Mucosa of rectum (tissue), 2 donors: ENCODE measurements around the gene TM9SF1.
A peak's percentile ranks its signal among the peaks of the same experiment; 100 is the strongest.
"Not testable (repeated sequence)": the region's sequence is repeated elsewhere in the genome, so short reads cannot be mapped to it uniquely, and the experiment has no call there.

Experiments used
- H3K27ac ChIP-seq, 2 donors: one replicate each; pipeline ENCODE4 v1.7.0; 2013; ENCODE audit warnings: inconsistent platforms in 2 of 2, low read depth in 2 of 2, low read length in 2 of 2
- H3K27me3 ChIP-seq, 2 donors: one replicate each; pipeline ENCODE4 v1.7.0; 2013; ENCODE audit warnings: low read length in 2 of 2; ENCODE audit not compliant: control insufficient read depth in 2 of 2, insufficient read depth in 2 of 2
- H3K36me3 ChIP-seq, 2 donors: one replicate each; pipeline ENCODE4 v1.7.0; 2013; ENCODE audit warnings: low read length in 2 of 2; ENCODE audit not compliant: control insufficient read depth in 2 of 2, insufficient read depth in 2 of 2
- H3K4me1 ChIP-seq, 2 donors: one replicate each; pipeline ENCODE4 v1.7.0; 2013; ENCODE audit warnings: low read length in 2 of 2, mild to moderate bottlenecking in 1 of 2; ENCODE audit not compliant: control insufficient read depth in 2 of 2, insufficient read depth in 2 of 2
- H3K4me3 ChIP-seq, 2 donors: one replicate each; pipeline ENCODE4 v1.7.0; 2013; ENCODE audit warnings: low read length in 2 of 2
- H3K9ac ChIP-seq, 2 donors: one replicate each; pipeline ENCODE4 v1.7.0; 2013; ENCODE audit warnings: low read length in 2 of 2, low read depth in 1 of 2, mild to moderate bottlenecking in 1 of 2
- H3K9me3 ChIP-seq, 2 donors: one replicate each; pipeline ENCODE4 v1.7.0; 2013; ENCODE audit warnings: low read length in 2 of 2; ENCODE audit not compliant: control insufficient read depth in 2 of 2
- donor health status: healthy.
- donor health status: Normal muscosa, but diverticular disease.

TM9SF1 gene

GRCh38 chr14:24224618-24225071, 29.4 kb upstream of the TM9SF1 start:
- Histone ChIP-seq H3K27ac (no peak overlapping the region), H3K9me3 (no peaks in the 10 kb centered on the region), H3K4me1 (no peaks in the 10 kb centered on the region), H3K9ac (no peak overlapping the region), H3K4me3 (no peak overlapping the region), H3K36me3 (peaks cover 0 to 10% of the 10 kb centered on the region in 2 donors), H3K27me3 (no peaks in the 10 kb centered on the region)

- not testable (repeated sequence) for H3K9ac ChIP-seq, H3K27ac ChIP-seq, H3K9me3 ChIP-seq, H3K4me1 ChIP-seq, H3K4me3 ChIP-seq, H3K27me3 ChIP-seq
- H3K36me3 ChIP-seq = peaks cover 3 to 11% of the 10 kb centered on the region in 2 donors
Observed at GRCh38 chr14:24222987-24223386, 27.7 kb upstream of the TM9SF1 start.

- H3K4me1 ChIP-seq = peaks cover 0 to 4% of the 10 kb centered on the region in 2 donors
- peaks cover 5 to 7% of the 10 kb centered on the region in 2 donors for H3K36me3 ChIP-seq
- H3K9me3 ChIP-seq = no peaks in the 10 kb centered on the region
- H3K4me3 ChIP-seq = no peak overlapping the region
- no peak overlapping the region for H3K9ac ChIP-seq
- no peak overlapping the region for H3K27ac ChIP-seq
- H3K27me3 ChIP-seq = no peaks in the 10 kb centered on the region
Observed at GRCh38 chr14:24219521-24219920, 24.3 kb upstream of the TM9SF1 start.

- H3K27ac ChIP-seq = no peak overlapping the region
- H3K36me3 ChIP-seq = peaks cover 7 to 8% of the 10 kb centered on the region in 2 donors
- no peaks in the 10 kb centered on the region for H3K27me3 ChIP-seq
- H3K4me3 ChIP-seq = no peak overlapping the region
- peaks cover 0 to 4% of the 10 kb centered on the region in 2 donors for H3K4me1 ChIP-seq
- H3K9me3 ChIP-seq = no peaks in the 10 kb centered on the region
- no peak overlapping the region for H3K9ac ChIP-seq
Observed at GRCh38 chr14:24219080-24219479, 23.8 kb upstream of the TM9SF1 start.

- not testable (repeated sequence) for H3K36me3 ChIP-seq, H3K9ac ChIP-seq, H3K9me3 ChIP-seq, H3K4me3 ChIP-seq, H3K27me3 ChIP-seq, H3K27ac ChIP-seq
- peaks cover 6 to 12% of the 10 kb centered on the region in 2 donors for H3K4me1 ChIP-seq
Observed at GRCh38 chr14:24216876-24217275, 21.6 kb upstream of the TM9SF1 start.

GRCh38 chr14:24216345-24216699, 21.1 kb upstream of the TM9SF1 start:
- Histone ChIP-seq H3K27me3 (no peaks in the 10 kb centered on the region), H3K4me3 (peak overlapping the region; percentile 84 to 99), H3K9ac (peak overlapping the region in 1 of 2 donors; percentile 78), H3K4me1 (peaks cover 6 to 12% of the 10 kb centered on the region in 2 donors), H3K9me3 (no peaks in the 10 kb centered on the region), H3K36me3 (peaks cover 10 to 11% of the 10 kb centered on the region in 2 donors), H3K27ac (peak overlapping the region in 1 of 2 donors; percentile 97)

GRCh38 chr14:24215495-24216344, 20.5 kb upstream of the TM9SF1 start, which contains the start of gene MDP1:
Gene MDP1, minus strand, starts transcription at chr14:24216066. Its CDS starts 111 bp downstream, at chr14:24215955.
- peaks cover 13% of the 10 kb centered on the region in 2 donors for H3K36me3 ChIP-seq
- H3K4me3 ChIP-seq = peak within 1 kb of the TSS; percentile 84 to 99

GRCh38 chr14:24213866-24214662, 18.8 kb upstream of the TM9SF1 start:
- H3K9ac ChIP-seq = peak overlapping the region; percentile 95 to 98
- H3K27me3 ChIP-seq = no peaks in the 10 kb centered on the region
- H3K27ac ChIP-seq = peak overlapping the region; percentile 99
- H3K4me1 ChIP-seq = peaks cover 6 to 12% of the 10 kb centered on the region in 2 donors
- H3K9me3 ChIP-seq = no peaks in the 10 kb centered on the region
- peak overlapping the region; percentile 82 to 91 for H3K4me3 ChIP-seq
- peaks cover 30% of the 10 kb centered on the region in 2 donors for H3K36me3 ChIP-seq

More at GRCh38 chr14:24215495-24216344, 20.5 kb upstream of the TM9SF1 start, which contains the start of gene MDP1:
- H3K9me3 ChIP-seq = no peaks in the 10 kb centered on the region
- peak within 1 kb of the TSS; percentile 78 to 96 for H3K9ac ChIP-seq
- peak within 1 kb of the TSS; percentile 84 to 97 for H3K27ac ChIP-seq
- no peaks in the 10 kb centered on the region for H3K27me3 ChIP-seq
- H3K4me1 ChIP-seq = peaks cover 6 to 12% of the 10 kb centered on the region in 2 donors

- H3K4me3 ChIP-seq = peak within 1 kb of the TSS; percentile 82 to 91
- H3K9ac ChIP-seq = peak within 1 kb of the TSS; percentile 95 to 98
- peaks cover 30 to 34% of the 10 kb centered on the region in 2 donors for H3K36me3 ChIP-seq
- H3K27me3 ChIP-seq = no peaks in the 10 kb centered on the region
- peaks cover 6 to 12% of the 10 kb centered on the region in 2 donors for H3K4me1 ChIP-seq
- no peaks in the 10 kb centered on the region for H3K9me3 ChIP-seq
- H3K27ac ChIP-seq = peak within 1 kb of the TSS; percentile 99
Observed at GRCh38 chr14:24212924-24213865, 18.0 kb upstream of the TM9SF1 start, which contains the start of gene CHMP4A. Gene CHMP4A, minus strand, starts transcription at chr14:24213488. Its CDS starts 49 bp downstream, at chr14:24213439.
